ENCODE measurements around the gene TUBA3D.
"Not testable (repeated sequence)": the region's sequence is repeated elsewhere in the genome, so short reads cannot be mapped to it uniquely, and the experiment has no call there.

TUBA3D gene

DNA sequence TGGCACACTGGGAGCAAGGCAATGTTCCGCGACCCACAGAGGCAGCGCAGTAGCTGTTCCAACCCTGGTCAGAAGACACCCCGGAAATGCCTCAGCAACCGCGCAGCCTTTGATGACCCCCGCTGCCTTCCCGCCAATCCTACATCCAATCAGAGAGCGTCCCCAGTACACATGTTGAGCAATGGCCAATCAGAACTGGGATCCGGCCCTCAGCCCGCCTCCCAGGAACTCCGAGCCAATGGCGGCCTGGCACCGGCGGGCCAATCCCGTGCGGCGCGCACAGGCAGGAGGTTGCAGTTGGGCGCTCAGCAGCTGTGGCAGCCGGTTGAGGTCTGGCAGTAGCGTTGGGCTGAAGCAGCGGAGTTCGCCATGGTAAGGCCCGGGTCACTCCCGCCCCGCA, at the start of gene TUBA3D:
Gene TUBA3D (plus strand): TSS at position 289 of the 400 bp plus-strand sequence. CDS start 81 bp downstream, at position 370.
- DNase-seq = no peak

DNA sequence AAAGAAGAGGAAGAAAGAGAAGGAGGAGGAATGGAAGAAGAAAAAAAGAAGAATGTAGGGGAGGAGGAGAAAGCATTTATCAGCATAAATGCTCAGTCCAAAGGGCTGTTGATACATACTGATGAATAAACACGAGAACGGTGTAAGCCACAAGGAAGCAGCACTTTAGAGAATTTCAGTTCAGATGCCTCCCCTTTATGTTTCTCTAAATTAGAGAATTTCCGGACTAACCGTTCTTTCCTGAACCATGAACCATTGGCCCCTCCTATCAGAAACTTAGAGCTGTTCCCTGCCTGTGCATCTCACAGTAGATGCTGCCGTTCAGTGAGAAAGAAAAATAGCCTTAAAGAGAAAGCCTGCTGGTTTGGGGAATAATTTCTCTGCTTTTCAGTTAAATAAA, 49.2 kb upstream of the TUBA3D start:
- no peak for DNase-seq

- no peak for DNase-seq
These were observed 44.6 kb upstream of the TUBA3D start for GRCh38 chr2:131431336-131431735.

DNA sequence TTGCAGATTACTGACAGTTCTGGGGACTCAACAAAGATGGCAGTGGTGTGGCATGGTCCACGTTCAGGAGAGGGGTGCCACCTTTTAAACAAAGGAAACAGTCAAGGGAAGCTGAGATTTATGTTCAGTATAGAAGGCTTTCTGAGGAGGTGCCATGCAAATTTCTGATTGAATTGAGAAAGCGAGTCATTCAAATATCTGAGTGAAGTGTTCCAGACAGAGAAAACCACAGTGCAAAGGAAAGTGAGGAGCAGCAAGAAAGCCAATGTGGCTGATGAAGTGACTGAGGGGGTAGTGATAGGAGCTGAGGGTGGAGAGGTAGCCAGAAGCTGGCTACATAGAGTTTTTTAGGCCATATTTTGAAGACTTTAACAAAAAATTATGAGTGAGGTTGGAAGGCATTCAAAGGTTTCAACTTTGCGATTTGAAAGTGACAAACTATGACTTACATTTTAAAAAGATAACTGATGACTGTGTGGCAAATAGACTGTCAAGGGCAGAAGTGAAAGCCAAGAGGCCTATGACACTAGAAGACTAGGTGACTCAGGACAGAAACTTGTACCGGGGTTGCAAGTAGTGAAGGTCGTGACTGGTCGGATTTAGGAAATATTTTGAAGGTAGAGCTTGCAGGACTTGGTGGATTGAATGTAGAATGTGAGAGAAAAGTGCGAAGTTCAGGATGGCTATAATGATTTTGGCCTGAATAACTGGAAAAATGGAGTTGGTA, 35.0 kb upstream of the TUBA3D start:
- DNase-seq = not testable (repeated sequence)

GRCh38 chr2:131444736-131445514, 31.0 kb upstream of the TUBA3D start:
- not testable (repeated sequence) for DNase-seq

GRCh38 chr2:131445515-131445797, 30.5 kb upstream of the TUBA3D start:
- DNase-seq = not testable (repeated sequence)

- DNase-seq = no peak
These were observed 30.0 kb upstream of the TUBA3D start for GRCh38 chr2:131445896-131446295.

GRCh38 chr2:131447981-131448380, 27.9 kb upstream of the TUBA3D start:
- DNase-seq = not testable (repeated sequence)

GRCh38 chr2:131451265-131451949, 24.5 kb upstream of the TUBA3D start:
- not testable (repeated sequence) for DNase-seq

DNA sequence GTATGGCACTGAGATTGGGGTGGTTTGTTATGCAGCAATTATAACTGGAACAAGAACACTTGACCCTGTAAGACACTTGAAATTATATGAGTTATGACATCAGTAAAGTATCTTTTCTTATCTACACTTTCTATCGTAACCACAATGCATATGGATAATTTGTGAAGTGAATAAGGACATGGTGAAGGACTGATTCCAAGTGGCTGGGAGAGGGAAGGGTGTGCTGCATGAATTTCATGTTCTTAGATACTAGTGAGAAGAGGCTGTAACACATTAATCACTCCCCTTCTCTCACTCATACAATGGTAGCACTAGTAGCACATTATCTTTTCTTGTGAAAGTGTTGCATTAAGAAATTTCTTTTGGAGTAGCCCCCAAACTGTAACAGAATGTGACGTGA, 21.0 kb upstream of the TUBA3D start:
- DNase-seq = not testable (repeated sequence)

GRCh38 chr2:131467722-131468121, 8.2 kb upstream of the TUBA3D start:
- DNase-seq = not testable (repeated sequence)

- DNase-seq = not testable (repeated sequence)
These were observed 5.0 kb upstream of the TUBA3D start for GRCh38 chr2:131470944-131471343.

- DNase-seq = not testable (repeated sequence)
These were observed 4.3 kb upstream of the TUBA3D start for GRCh38 chr2:131471624-131472023.

- DNase-seq = not testable (repeated sequence)
These were observed 2.7 kb upstream of the TUBA3D start for GRCh38 chr2:131473266-131473665.

DNA sequence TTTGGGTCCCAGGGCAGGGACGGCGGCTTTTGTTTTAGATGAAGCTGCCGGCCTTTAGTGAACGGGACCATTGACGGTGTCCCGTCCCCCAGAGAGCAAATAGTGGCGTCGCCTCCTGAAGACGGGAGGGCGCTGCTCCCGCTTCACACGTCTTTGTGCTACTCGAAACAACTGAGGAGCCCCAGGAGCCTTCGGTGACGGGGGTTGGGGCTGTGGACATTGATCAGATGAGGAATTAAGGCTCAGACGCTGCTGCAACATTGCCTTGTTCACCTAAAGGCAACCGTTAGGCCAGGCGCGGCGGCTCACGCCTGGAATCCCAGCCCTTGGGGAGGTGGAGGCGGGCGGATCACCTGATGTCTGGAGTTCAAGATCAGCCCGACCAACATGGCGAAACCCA, 444 bp downstream of the TUBA3D start:
- DNase-seq = not testable (repeated sequence)

- not testable (repeated sequence) for DNase-seq
These were observed 1.3 kb downstream of the TUBA3D start for GRCh38 chr2:131477227-131477626.

DNA sequence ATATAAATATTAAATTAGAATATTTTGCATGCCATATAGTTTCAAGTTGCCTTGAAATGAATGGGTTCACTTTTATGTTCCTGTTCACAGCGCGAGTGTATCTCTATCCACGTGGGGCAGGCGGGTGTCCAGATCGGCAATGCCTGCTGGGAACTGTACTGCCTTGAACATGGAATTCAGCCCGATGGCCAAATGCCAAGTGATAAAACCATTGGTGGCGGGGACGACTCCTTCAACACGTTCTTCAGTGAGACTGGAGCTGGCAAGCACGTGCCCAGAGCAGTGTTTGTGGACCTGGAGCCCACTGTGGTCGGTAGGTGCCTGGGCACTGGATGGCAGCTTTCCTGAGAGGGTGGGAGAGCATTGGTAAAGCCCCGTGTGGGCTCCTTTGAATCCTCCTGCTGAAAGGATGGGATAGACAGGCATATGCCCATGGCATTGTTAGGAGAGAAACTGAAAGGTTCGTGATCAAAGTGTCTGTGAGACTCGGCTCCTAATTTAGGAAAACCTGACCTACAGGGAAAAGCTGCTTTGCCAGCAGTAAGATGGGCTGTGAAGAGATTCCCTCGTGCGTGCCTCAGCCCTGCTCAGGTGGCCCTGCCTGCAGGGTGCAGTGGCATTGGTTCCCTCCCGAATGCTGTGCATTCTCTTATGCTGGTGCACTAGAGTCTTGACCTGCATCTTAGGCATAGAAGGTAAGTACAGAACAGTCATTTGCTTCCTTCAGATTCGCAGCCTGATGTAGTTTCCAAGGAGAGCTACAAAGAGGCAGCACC, 2.3 kb downstream of the TUBA3D start:
- DNase-seq = not testable (repeated sequence)

GRCh38 chr2:131478850-131479461, 3.0 kb downstream of the TUBA3D start:
- DNase-seq = not testable (repeated sequence)

GRCh38 chr2:131480351-131480750, 4.4 kb downstream of the TUBA3D start:
- not testable (repeated sequence) for DNase-seq

DNA sequence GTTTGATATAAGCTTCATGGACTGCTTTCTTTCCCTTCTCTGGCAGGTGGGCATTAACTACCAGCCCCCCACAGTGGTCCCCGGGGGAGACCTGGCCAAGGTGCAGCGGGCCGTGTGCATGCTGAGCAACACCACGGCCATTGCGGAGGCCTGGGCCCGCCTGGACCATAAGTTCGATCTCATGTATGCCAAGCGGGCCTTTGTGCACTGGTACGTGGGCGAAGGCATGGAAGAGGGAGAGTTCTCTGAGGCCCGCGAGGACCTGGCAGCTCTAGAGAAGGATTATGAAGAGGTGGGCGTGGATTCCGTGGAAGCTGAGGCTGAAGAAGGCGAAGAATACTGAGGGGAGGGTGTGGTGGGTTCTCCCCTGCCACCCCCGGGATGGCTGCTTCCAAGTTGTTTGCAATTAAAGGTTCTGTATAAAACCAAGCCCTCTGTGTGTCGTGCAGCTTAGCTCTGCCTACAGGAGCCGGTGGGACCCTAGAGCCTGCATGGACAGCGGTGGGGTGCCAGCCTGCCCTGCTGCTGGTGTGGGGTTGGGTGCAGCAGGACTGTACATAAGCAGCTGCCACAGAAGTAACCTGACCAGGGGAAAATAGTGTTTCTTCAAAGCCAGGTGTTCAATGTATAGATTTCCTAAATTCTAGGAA, 6.7 kb downstream of the TUBA3D start:
- not testable (repeated sequence) for DNase-seq

GRCh38 chr2:131483981-131484820, 8.3 kb downstream of the TUBA3D start:
- not testable (repeated sequence) for DNase-seq

Measured in NCI-H1105 (cell line).